Fibroblast of the aortic adventitia (primary cell): ENCODE measurements around the gene PLEKHM2. TPM values are rescaled to one million over a fixed set of nuclear protein-coding genes. Genes with fewer than 3 reads are reported as not detected.

Source experiments
- DNase-seq: peaks from one replicate; pipeline ENCODE4 v3.0.0-alpha.2; 2010; ENCODE audit warnings: low read depth
- H3K4me3 ChIP-seq: 2 replicates; pipeline ENCODE4 v1.5.1; 2011; ENCODE audit warnings: low read depth, mild to moderate bottlenecking, control low read depth, low read length, moderate library complexity
- CTCF ChIP-seq: IDR thresholded peaks from 2 replicates; pipeline ENCODE4 v1.5.1; 2011; ENCODE audit warnings: mild to moderate bottlenecking, low read length, control low read depth, inconsistent platforms; ENCODE audit not compliant: insufficient read depth
- total RNA-seq: library from RNA; depleted of rRNA; stranded (reverse); fragments of >200 nt; gene quantifications from 2 replicates; pipeline ENCODE4 v1.2.3, GENCODE V29; 2012; ENCODE audit warnings: low replicate concordance

PLEKHM2 gene
- total RNA-seq, 1 donor = 76.5 TPM

DNA sequence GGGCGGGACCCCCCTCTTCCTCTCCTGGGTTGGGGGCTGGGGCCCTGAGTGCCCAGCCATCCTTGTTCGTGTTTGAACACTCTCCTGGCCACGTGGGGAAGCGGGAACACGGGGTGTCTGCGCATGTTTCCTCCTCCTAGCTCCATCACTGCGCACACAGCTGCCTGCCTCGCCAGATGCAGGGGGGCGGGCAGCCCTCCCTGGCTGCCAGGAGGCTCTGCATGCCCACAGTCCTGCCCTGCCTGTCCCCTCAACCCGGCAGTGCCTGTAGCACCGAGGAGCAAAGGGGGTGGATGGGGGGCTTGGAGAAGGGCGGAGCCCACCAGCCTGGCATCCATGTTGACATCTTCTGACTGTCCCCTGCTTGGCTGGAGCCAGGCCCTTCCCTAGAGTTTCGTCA lies 50.2 kb downstream of the PLEKHM2 start:
- H3K4me3 ChIP-seq = no peak overlapping the region
- DNase-seq = no peak
- no peak for TF ChIP-seq CTCF

DNA sequence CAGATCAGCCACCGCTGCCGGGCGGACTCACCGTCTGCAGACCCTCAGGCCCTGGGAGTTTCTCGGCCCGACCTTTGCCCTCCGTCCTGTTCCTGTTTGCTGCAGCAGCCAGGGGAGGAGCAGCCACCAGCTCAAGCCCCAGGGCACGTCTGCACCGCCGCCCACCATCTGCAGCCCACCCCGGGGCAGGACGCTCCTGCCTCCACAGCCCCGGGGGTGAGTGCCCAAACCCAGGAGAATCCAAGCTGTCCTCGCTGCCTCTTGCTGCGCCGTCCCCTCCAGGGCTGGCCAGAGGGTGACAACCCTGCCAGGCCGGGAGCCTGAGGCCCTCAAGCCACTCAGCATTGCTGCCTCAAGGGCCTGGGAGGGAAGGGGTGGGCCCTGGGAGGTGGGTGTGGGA lies 50.8 kb downstream of the PLEKHM2 start:
- no peak for DNase-seq
- TF ChIP-seq CTCF = no peak
- no peak overlapping the region for H3K4me3 ChIP-seq

GRCh38 chr1:15735304-15736037 lies 51.4 kb downstream of the PLEKHM2 start:
- TF ChIP-seq CTCF = no peak
- no peak for DNase-seq
- no peak overlapping the region for H3K4me3 ChIP-seq

- TF ChIP-seq CTCF = no peak
- H3K4me3 ChIP-seq = no peak within 1 kb of the TSS
- no peak for DNase-seq
Measured at GRCh38 chr1:15736038-15736891, 52.1 kb downstream of the PLEKHM2 start, which contains the start of gene SLC25A34. Gene SLC25A34, plus strand, starts transcription at chr1:15736258. Its CDS starts 228 bp downstream, at chr1:15736486.

DNA sequence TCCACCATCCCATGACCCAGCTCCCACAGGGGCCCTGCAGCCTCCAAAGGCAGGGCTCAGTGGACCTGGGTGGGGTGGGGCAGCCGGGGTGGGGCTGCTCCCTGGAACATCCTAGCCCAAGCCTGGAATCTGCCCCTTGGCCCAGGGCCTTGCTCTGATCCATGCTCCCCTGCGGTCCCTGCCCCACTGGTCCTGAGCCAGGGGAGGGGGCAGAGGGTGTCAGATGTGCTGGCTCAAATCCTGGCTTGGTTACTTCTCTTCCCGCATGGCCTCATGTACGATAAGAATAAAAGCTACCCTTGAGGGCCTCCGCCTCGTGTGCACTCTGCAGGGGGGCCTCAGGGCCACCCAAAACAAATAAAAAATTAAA lies 52.8 kb downstream of the PLEKHM2 start:
- no peak for DNase-seq
- no peak overlapping the region for H3K4me3 ChIP-seq
- no peak for TF ChIP-seq CTCF

- DNase-seq = no peak
- no peak overlapping the region for H3K4me3 ChIP-seq
- TF ChIP-seq CTCF = no peak
Measured at GRCh38 chr1:15737324-15738319, 53.5 kb downstream of the PLEKHM2 start.
